Panc1 (cell line): Measurements from ENCODE around the gene CYP2W1.

Experiments used
- CTCF ChIP-seq: fragments of 450-650 bp; IDR thresholded peaks from 2 replicates; pipeline ENCODE4 v1.5.1; 2017; ENCODE audit warnings: mild to moderate bottlenecking
- POLR2AphosphoS5 ChIP-seq: IDR thresholded peaks from 2 replicates; pipeline ENCODE4 v1.6.1; 2012; ENCODE audit warnings: mild to moderate bottlenecking, low read depth, low read length, moderate library complexity
- SIN3A ChIP-seq: IDR thresholded peaks from 2 replicates; pipeline ENCODE4 v1.6.1; 2012; ENCODE audit warnings: low read depth, mild to moderate bottlenecking, low read length, moderate library complexity, borderline replicate concordance; ENCODE audit not compliant: insufficient read depth
- TCF7L2 ChIP-seq: IDR thresholded peaks from 2 replicates; pipeline ENCODE4 v1.6.1; 2011; ENCODE audit warnings: mild to moderate bottlenecking, low read depth, low read length, inconsistent platforms
- TF ChIP-seq, protein P1 (sequence below), 2 experiments: IDR thresholded peaks; 2 replicates each; pipeline ENCODE4 v1.6.1; 2011 to 2012; ENCODE audit warnings: low read depth in 2 of 2, control low read depth in 1 of 2, low read length in 1 of 2, mild to moderate bottlenecking in 1 of 2, moderate library complexity in 1 of 2; ENCODE audit not compliant: insufficient read depth in 1 of 2

- TF ChIP-seq CTCF (no peak), SIN3A (no peak), POLR2AphosphoS5 (no peak), TCF7L2 (no peak)
- TF ChIP-seq, protein P1, sequence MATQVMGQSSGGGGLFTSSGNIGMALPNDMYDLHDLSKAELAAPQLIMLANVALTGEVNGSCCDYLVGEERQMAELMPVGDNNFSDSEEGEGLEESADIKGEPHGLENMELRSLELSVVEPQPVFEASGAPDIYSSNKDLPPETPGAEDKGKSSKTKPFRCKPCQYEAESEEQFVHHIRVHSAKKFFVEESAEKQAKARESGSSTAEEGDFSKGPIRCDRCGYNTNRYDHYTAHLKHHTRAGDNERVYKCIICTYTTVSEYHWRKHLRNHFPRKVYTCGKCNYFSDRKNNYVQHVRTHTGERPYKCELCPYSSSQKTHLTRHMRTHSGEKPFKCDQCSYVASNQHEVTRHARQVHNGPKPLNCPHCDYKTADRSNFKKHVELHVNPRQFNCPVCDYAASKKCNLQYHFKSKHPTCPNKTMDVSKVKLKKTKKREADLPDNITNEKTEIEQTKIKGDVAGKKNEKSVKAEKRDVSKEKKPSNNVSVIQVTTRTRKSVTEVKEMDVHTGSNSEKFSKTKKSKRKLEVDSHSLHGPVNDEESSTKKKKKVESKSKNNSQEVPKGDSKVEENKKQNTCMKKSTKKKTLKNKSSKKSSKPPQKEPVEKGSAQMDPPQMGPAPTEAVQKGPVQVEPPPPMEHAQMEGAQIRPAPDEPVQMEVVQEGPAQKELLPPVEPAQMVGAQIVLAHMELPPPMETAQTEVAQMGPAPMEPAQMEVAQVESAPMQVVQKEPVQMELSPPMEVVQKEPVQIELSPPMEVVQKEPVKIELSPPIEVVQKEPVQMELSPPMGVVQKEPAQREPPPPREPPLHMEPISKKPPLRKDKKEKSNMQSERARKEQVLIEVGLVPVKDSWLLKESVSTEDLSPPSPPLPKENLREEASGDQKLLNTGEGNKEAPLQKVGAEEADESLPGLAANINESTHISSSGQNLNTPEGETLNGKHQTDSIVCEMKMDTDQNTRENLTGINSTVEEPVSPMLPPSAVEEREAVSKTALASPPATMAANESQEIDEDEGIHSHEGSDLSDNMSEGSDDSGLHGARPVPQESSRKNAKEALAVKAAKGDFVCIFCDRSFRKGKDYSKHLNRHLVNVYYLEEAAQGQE (IDR thresholded peaks at IDR 0.05; ENCODE audit: insufficient read depth in 1 of 2, low read depth in 2 of 2, low read length in 1 of 2), result no peak
Observed at GRCh38 chr7:975702-976473, 7.1 kb upstream of the CYP2W1 start.
